Ovary (tissue), 9 donors: ENCODE results near the gene LGSN. TPM values are rescaled to one million over a fixed set of nuclear protein-coding genes. Genes with fewer than 3 reads are reported as not detected.
"Not testable (repeated sequence)": the region's sequence is repeated elsewhere in the genome, so short reads cannot be mapped to it uniquely, and the experiment has no call there.

Experiments
- DNase-seq, 5 donors: peaks; one replicate each; pipeline ENCODE4 v3.0.0-alpha.2; 2019 to 2020
- H3K27ac ChIP-seq, 2 donors: fragments of 200-600 bp; one replicate each; pipeline versions ENCODE4 v1.5.1 to v1.8.0; 2019 to 2022
- H3K27me3 ChIP-seq: fragments of 200-600 bp; one replicate; pipeline ENCODE4 v1.8.0; 2022
- H3K36me3 ChIP-seq: fragments of 200-600 bp; sonication (generic); one replicate; pipeline ENCODE4 v1.5.1; 2019
- H3K4me1 ChIP-seq: one replicate; pipeline ENCODE4 v1.8.1; 2013; ENCODE audit warnings: mild to moderate bottlenecking, moderate library complexity; ENCODE audit not compliant: insufficient read depth
- H3K4me3 ChIP-seq: fragments of 200-600 bp; sonication (generic); one replicate; pipeline ENCODE4 v1.5.1; 2017
- H3K9me3 ChIP-seq, 2 donors: fragments of 200-600 bp in 1 of 2; sonication (generic) in 1 of 2; one replicate each; pipeline versions ENCODE4 v1.5.1 to v1.8.1; 2013 to 2019; ENCODE audit warnings: mild to moderate bottlenecking in 1 of 2, moderate library complexity in 1 of 2
- CTCF ChIP-seq, 3 donors: fragments of 450-650 bp in 2 of 3; fragments of 200-600 bp in 1 of 3; IDR thresholded peaks; one replicate each; pipeline versions ENCODE4 v1.5.1 to v1.8.0; 2016 to 2022; ENCODE audit warnings: antibody characterized with exemption in 3 of 3, mild to moderate bottlenecking in 1 of 3
- EP300 ChIP-seq: sonication (generic); formaldehyde crosslinking; IDR thresholded peaks from one replicate; pipeline ENCODE4 v1.6.1; 2017; ENCODE audit warnings: antibody characterized with exemption
- POLR2A ChIP-seq: fragments of 450-650 bp; IDR thresholded peaks from one replicate; pipeline ENCODE4 v1.6.1; 2017; ENCODE audit warnings: antibody characterized with exemption, mild to moderate bottlenecking, moderate library complexity
- WGBS, 3 donors: extraction: QIAGEN DNeasy Blood & Tissue Kit in 1 of 3; methylation state at CpG; one replicate each; pipeline versions ENCODE4 v1.1.5 to v1.1.7; 2013 to 2017; 5-methylcytosine and 5-hydroxymethylcytosine counted together
- intact Hi-C, 4 donors: fragments of 100-400 bp; cut with DNase I; formaldehyde crosslinking; loops; one replicate each; pipeline versions ENCODE4 v1.11.0 to v1.15.1; 2022 to 2023
- polyA plus RNA-seq, 2 donors: library from polyadenylated mRNA; stranded (reverse); fragments of 200-250 nt in 1 of 2; fragments of 350-450 nt in 1 of 2; fragmentation: Illumina TruSeq in 1 of 2; extraction: RNeasy Lipid Tissue Mini Kit (QIAGEN cat#74804) in 1 of 2; gene quantifications; one replicate each; pipeline ENCODE4 v1.2.3, GENCODE V29; 2013 to 2014
- total RNA-seq, 7 donors: library from RNA; depleted of rRNA in 2 of 7; stranded (reverse); fragments of >200 nt in 2 of 7; fragmentation: NEBNext Ultra II Directional in 3 of 7; extraction: Animal tissue kit (Norgen Biotek cat#: 25700) in 3 of 7; gene quantifications; one replicate each; pipeline versions ENCODE4 v1.1.0 to v1.2.4, GENCODE V29; 2016 to 2023
- donor health status: DM: no; HTN: no; CAD: no; lungs with moderate emphysema.
- donor health status: DM: no; HTN: no; CAD: no.
- donor health status: Bipolar disorder and iron deficiency.
- donor health status: DM: yes; HTN: yes; CAD: no.
- donor health status: DM: no; HTN: no; CAD: no.
- donor health status: DM: yes; HTN: yes; CAD: no.

LGSN gene
- total and polyA plus RNA-seq, 9 donors, result 0.08 TPM; not detected in 8

DNA sequence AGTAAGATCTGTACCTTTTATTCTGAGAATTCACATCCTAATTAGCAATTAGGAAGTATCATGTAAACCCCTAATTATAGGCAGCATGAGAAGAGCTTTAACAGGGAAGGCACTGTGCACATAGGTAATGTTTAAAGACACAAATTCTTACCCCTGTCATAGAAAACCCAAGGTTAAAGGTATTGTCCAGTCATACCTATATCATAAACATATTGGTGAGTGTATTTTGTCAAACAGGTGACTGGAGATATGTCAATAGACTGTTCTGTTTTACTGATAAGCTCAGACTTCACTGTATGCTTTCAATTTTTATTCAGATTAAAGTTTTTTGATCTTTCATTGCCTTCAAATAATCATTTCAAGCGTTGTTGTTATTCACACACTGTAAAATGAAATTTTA, 43.8 kb downstream of the LGSN start:
- DNase-seq, result no peak
- no peak overlapping the region for H3K4me3 ChIP-seq
- TF ChIP-seq CTCF (IDR thresholded peaks at IDR 0.05) (no peak), POLR2A (no peak), EP300 (no peak)
- no peaks in the 10 kb centered on the region for H3K27me3 ChIP-seq
- H3K36me3 ChIP-seq, result no peaks in the 10 kb centered on the region
- no peaks in the 10 kb centered on the region for H3K4me1 ChIP-seq
- H3K9me3 ChIP-seq, result no peaks in the 10 kb centered on the region
- 26 to 46% (median 28%) methylated on average over 1 of the region's 1 CpG for WGBS, 3 donors
- intact Hi-C loops, result no loop called here
- H3K27ac ChIP-seq, result no peak overlapping the region

- H3K9me3 ChIP-seq, H3K36me3 ChIP-seq, H3K27ac ChIP-seq, DNase-seq, H3K4me3 ChIP-seq, intact Hi-C loops, H3K4me1 ChIP-seq, H3K27me3 ChIP-seq: not testable (repeated sequence)
- 93 to 96% (median 96%) methylated on average over 28 to 35 of the region's 35 CpGs for WGBS, 3 donors
Observed at GRCh38 chr6:63274795-63275430, 44.9 kb downstream of the LGSN start.

- intact Hi-C loops, result no loop called here
- no peak overlapping the region for H3K27ac ChIP-seq
- no peak for TF ChIP-seq EP300
- TF ChIP-seq POLR2A, result no peak
- 0 to 4% (median 2%) methylated on average over 1 of the region's 1 CpG for WGBS, 3 donors
- DNase-seq, result no peak
- no peaks in the 10 kb centered on the region for H3K4me1 ChIP-seq
- H3K36me3 ChIP-seq, result no peaks in the 10 kb centered on the region
- no peaks in the 10 kb centered on the region for H3K27me3 ChIP-seq
- no peak overlapping the region for H3K4me3 ChIP-seq
- H3K9me3 ChIP-seq, result no peaks in the 10 kb centered on the region
Observed at GRCh38 chr6:63272397-63272796, 47.4 kb downstream of the LGSN start.

- H3K27ac ChIP-seq, result no peak overlapping the region
- no peaks in the 10 kb centered on the region for H3K27me3 ChIP-seq
- no peaks in the 10 kb centered on the region for H3K4me1 ChIP-seq
- intact Hi-C loops, result no loop called here
- WGBS, 3 donors, result 61 to 82% (median 61%) methylated on average over 4 of the region's 4 CpGs
- no peak for DNase-seq
- no peaks in the 10 kb centered on the region for H3K36me3 ChIP-seq
- TF ChIP-seq POLR2A (no peak), CTCF (IDR thresholded peaks at IDR 0.05) (no peak), EP300 (no peak)
- no peak overlapping the region for H3K4me3 ChIP-seq
- no peaks in the 10 kb centered on the region for H3K9me3 ChIP-seq
Observed at GRCh38 chr6:63269470-63269869, 50.3 kb downstream of the LGSN start.

- Histone ChIP-seq H3K27me3 (no peaks in the 10 kb centered on the region), H3K4me3 (no peak overlapping the region), H3K9me3 (no peaks in the 10 kb centered on the region), H3K4me1 (no peaks in the 10 kb centered on the region), H3K27ac (no peak overlapping the region), H3K36me3 (no peaks in the 10 kb centered on the region)
- no peak for DNase-seq
- WGBS, 3 donors, result 63 to 80% (median 65%) methylated on average over 2 of the region's 2 CpGs
- intact Hi-C loops, result no loop called here
- no peak for TF ChIP-seq POLR2A
- TF ChIP-seq CTCF (IDR thresholded peaks at IDR 0.05), result no peak
- TF ChIP-seq EP300, result no peak
Observed at GRCh38 chr6:63268574-63268973, 51.2 kb downstream of the LGSN start.
